ENCODE results near the gene TNRC18.
"Not testable (repeated sequence)": the region's sequence is repeated elsewhere in the genome, so short reads cannot be mapped to it uniquely, and the experiment has no call there.

The TNRC18 gene

DNA sequence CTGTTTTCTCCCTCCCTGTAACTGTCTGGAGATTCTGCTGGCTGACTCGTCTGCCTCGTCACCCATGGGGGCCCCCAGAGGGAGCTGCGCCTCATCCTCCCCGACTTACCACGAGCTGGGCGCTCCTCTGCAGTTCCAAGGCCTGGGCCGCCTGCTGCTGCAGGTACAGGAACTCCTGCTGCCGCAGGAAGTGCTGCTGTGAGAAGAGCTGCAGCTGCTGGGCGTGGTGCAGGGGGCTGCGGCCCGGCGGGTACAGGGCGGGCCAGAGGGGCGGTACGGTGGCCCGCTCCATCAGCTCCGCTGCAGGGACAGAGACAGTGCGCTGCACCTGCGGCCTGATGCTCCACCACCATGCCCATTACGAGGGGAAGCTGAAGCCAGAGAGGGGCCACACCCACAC lies 47.7 kb downstream of the TNRC18 start:
- peak; percentile 12 for DNase-seq (ENCODE audit: low spot score)

DNA sequence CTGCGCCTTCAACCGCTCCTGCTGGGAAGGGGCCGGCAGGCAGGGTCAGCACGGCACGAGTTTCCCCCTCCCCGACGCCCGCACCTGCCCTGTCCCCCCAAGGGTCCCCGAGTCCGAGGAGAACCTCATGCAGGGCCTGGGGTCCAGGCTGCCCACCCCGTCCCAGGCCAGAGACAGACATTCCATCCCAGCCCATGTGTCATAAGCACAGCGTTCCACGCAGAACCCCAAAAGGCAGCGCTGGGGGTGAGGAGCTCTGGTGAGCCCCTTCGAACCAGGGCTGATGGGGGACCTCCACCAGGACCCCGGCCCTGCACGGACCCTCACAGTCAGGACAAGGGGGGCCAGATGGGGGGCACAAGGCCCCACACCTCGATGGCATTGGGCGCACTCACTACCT lies 49.2 kb downstream of the TNRC18 start:
- no peak for DNase-seq (ENCODE audit: low spot score)

DNA sequence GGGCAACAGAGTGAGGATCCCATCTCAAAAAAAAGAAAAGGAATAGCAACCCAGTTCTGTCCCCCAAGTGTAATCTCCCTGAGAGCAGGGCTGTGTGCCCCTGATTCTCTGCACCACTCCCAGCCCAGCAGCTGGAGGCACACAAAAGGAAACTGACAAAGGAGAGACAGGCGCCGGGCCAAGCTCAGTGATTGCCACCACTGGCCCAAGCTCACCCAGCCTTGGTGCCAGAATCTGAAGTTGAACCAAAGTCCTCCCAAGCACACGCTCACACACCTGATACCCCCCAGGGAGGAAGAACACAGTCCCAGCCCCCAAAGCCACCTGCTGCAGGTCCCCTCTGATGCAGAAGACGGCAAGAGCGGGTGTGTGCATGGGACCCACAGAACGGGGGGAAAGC lies 50.3 kb downstream of the TNRC18 start:
- no peak for DNase-seq (ENCODE audit: low spot score)

DNA sequence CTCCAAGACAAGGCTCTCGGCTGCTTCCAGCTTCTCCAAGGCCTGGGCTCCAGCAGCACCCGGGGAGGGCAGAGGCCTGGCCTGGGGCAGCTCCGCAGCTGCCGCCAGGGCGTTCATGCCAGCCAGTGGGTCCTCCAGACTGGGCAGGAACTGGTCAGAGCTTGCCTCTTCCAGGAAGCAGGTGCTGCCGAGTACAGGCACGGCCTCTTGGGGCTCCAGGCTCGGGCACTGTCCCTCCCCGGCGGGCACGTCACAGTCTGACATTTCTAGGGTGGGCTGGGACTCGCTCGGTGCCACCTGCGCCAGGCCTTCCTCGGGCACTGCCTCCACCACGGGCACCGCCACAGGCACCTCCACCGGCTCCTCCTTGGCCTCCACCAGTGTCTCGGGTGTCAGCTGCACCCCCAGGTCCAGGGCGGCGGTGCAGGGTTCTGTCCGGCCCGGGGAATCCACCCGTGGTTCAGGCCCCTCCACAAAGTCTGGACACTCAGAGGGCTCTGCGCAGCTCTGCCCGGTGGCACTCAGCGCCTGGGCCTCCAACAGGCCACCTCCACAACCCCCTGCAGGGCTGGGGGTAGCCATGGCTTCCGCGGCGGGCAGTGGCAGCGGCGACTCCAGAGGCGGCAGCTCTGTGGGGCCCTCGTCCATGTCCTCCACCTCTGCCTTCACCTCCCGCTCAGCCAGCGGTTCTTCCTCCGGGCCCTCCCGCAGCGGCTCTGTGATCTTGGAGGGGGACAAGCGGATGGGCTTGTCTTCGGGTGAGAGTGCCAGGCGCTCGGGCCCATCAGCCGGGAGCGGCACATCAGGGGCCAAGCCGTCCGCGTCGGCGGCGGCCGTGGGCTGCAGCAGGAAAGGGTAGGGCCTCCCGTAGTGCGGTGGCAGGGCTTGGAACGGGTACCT lies 52.9 kb downstream of the TNRC18 start:
- DNase-seq (ENCODE audit: low spot score) = no peak

DNA sequence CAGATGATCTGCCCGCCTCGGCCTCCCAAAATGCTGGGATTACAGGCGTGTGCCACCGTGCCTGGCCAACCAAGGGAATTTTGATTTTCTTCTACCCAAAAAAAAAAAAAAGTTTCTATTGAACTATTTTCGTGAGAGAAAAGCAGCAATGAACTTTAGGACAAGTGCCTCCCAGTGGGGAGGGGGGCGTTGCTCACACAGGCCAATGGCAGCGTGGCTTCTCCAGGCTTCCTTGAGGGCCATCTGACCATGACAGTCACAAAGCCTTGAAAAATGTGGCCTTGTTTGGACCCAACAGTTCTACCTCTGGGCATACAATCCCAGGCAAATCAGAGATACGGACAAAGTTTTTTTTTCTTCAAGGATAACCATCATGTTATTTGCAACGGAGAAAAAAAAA lies 56.0 kb downstream of the TNRC18 start:
- DNase-seq (ENCODE audit: low spot score) = no peak

DNA sequence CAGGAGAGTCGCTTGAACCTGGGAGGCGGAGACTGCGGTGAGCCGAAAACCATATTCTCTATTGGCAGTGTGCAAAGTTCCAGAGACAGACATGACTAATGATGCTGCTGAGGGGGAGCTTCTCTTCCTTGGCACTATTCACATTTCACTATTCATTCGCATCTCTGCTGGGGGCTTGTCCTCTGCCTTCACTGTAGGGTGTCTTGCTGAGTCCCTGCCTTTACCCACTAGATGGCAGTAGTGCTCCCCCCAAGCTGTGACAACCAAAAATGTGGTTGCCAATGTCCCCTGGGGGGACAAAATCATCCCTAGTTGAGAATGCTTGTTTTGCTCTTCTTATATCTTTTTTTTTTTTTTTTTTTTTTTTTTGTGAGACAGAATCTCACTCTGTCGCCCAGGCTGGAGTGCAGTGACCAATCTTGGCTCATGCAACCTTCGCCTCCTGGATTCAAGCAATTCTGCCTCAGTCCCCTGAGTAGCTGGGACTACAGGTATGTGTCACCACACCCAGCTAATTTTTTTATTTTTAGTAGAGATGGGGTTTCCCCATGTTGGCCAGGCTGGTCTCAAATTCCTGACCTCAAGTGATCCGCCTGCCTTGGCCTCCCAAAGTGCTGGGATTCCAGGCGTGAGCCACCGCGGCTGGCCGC lies 57.5 kb downstream of the TNRC18 start:
- peak; percentile 68 for DNase-seq (ENCODE audit: low spot score)

DNA sequence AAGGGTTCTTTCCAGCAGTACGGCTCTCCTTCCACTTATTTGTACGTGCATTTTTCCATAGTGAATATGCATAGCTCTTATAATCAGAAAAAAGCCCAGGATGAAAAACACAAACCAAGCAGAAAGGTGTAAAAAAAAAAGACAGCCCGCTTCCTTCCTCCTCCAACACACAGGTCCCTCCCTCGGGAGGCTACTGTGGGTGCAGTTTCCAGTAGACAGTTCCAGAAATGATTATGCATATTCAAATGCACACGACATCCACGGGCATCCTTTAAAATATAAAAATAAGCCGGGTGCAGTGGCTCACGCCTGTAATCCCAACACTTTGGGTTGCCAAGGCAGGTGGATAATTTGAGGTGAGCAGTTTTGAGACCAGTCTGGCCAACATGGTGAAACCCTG lies 59.9 kb downstream of the TNRC18 start:
- DNase-seq (ENCODE audit: low spot score) = no peak

DNA sequence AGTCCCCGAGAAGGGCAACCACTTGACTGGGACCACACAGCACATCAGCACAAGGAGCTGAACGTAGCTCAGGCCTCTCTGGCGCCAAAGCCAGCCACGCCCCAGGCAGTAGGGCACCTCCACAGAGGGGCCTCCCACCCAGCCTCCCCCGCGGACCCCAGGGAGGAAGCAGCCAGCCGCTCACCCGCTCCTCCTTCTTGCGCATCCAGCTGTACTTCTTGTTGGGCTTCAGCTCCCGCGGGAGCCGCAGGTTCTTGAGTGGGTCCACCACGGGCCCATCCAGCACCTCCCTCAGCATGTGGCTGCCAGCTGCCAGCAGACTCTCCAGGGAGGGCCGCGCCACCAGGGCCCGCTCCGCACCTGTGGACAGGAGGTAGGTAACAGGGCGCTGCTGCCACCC lies 61.2 kb downstream of the TNRC18 start:
- DNase-seq (ENCODE audit: low spot score) = no peak

DNA sequence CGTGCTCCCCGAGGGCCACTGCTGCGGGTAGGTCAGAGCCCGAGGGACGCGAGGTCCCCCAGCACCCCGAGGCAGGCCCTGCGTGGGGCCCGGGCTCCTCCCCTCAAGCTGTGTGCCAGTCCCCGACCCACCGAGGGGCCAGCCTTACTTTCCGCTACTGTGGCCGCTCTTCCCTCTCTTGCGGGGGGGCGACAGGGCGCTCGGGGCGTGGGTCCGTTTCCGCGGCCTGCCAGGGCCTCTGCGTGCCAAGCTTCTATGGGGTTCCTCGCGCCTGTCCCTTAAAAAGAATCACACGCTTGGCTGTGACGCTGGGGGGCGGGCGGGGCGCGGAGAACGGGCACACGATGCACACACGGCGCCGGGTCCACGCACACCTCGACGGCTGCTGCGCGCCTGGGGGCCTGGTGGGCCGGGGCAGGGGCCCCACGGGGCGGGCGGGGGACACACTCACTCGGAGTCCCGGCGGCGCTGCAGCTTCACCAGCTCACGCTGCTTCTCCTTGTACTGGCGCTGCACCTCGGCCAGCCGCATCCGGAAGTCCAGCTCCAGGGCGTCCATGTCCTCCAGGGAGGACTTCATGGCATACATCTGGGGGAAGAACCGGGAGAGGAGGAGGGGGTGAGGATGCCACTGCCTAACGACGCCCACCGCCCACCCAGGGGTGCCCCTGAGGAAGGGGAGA lies 62.0 kb downstream of the TNRC18 start:
- DNase-seq (ENCODE audit: low spot score) = no peak

DNA sequence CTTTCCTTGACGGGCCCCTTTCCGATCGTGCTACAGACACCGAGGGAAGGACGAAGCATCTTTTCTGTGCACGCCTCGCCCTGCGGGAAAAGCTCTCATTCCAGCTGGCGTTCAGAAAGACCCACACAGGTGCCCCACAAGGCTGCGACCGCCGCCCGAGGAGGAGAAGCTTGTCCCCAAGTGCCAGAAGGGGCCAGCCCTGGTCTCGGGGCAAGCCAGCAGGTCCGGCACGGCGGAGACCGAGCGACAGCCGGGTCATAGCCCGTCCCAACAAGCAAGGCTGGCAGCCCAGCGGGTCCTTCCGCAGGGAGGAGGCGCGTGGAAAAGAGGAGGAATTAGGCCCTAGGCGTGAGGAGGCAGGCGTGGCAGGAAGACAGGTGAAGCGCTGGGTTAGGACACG lies 62.7 kb downstream of the TNRC18 start:
- no peak for DNase-seq (ENCODE audit: low spot score)

DNA sequence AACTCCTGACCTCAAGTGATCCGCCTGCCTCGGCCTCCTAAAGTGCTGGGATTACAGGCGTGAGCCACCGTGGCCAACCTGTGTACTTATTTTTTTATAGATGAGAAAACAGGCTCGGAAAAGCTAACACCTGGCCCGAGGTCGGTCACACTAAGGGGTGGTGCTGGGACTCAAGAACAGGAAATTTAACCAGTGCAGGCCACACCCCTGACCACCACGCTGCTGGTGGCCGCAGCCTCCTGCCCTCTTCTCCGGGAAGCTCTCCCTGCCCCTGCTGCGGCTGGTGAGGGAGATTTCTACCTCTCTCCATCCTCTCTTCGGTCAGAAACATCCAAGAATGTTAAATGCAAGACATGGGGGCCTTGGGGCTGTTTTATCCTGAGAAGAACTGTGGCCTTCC lies 63.2 kb downstream of the TNRC18 start:
- DNase-seq (ENCODE audit: low spot score) = no peak

DNA sequence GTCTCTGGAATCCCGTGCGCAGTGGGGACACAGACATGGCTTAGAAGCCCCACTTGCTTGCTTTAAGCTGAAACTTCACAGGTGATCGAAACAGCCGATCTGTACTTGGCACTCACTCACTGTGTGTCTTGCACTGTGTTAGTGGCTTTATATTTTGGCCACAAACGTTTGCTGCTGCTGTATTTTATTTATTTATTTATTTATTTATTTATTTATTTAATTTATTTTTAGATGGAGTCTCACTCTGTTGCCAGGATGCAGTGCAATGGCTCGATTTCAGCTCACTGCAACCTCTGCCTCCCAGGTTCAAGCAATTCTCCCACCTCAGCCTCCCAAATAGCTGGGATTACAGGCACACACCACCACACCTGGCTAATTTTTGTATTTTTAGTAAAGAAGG lies 63.6 kb downstream of the TNRC18 start:
- not testable (repeated sequence) for DNase-seq (ENCODE audit: low spot score)

DNA sequence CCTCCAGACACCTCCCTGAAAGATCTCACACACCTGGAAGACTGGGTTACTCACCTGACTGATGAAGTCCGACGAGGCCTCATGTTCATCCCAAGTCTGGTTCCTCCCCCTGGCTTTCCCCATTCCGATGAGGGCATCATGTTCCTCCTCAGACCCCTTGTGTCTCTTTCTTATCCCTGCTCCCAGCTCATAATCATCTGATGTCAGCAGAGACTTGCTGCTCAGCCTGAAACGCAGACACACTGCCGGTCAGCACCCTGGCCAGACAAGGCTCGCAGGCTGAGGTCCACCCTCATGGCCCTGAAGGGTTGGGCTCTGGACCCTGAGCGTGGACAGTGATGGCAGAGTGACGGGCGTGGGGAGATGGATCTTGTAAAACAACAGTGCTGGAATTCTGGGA lies 64.3 kb downstream of the TNRC18 start:
- DNase-seq (ENCODE audit: low spot score) = no peak

DNA sequence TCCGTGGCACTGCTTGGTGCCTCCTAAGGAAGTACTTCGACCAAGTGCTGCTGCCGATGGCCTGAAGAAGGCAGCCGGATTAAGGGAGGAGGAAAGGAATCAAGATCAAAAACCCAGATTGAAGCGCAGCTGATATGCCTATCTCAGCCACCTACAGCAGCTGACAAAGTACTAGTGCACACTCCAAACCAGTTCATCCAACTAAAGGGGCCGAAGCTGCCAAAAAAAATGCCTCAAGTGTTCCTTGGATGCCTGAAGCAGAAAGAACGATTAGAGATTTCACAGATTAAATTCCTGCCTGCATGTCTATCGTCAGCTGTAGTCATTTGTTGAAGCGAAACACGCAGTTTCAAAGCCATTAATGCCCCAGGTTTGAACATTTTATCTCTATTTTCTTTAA lies 65.7 kb downstream of the TNRC18 start:
- DNase-seq (ENCODE audit: low spot score) = no peak

DNA sequence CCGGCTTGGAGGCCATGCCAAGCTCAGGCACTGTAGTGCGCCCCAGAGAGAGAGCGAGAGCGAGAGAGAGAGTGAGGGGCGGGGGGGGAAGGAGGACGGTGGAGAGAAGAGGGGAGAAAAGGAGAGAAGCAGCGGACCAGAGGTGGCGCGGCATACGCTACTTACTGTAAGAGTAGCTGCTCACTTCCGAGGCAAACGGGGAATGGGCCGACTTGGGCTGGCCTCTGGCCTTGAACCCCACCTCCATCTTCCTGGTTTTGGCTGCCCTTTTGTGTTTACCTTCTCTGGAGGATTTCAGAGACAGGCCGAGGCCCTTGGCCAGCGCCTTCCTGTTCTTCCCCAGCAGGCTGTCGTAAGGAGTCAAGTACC lies 66.9 kb downstream of the TNRC18 start:
- no peak for DNase-seq (ENCODE audit: low spot score)

DNA sequence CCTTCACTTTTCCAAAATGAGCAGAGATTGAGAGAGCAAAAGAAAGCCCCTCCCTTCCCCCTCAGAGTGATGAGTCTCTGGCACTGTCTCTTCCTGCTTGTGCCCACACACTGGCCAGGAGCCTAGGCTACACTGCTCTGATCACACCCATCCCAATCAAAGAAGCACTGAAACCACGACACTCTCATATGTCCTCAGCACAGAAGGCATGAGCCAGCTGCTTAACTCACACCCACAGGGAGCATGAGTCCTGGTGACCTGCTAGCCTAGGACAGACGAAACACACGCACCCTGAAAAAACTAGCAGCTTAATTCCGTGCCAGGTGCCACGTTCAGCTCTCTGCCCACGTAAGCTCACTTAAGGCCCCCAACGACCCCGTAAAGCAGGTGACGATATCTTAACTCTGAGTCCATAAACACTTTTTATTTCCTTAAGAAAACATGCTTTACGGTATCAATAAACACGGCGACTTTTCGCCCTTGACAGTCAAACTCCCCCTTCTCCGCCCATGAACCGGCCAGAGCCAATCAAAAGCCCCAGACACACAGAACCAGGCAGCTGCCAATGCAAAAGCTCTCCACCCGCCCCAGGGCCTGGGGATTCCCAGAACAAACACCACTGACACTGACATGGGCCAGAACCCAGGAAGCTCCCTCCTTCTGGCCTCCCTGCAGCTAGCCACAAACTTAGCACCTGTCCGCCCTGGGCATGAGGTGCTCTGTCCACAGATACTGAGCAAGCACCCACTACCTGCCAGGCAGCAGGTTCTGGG lies 69.0 kb downstream of the TNRC18 start:
- no peak for DNase-seq (ENCODE audit: low spot score)

DNA sequence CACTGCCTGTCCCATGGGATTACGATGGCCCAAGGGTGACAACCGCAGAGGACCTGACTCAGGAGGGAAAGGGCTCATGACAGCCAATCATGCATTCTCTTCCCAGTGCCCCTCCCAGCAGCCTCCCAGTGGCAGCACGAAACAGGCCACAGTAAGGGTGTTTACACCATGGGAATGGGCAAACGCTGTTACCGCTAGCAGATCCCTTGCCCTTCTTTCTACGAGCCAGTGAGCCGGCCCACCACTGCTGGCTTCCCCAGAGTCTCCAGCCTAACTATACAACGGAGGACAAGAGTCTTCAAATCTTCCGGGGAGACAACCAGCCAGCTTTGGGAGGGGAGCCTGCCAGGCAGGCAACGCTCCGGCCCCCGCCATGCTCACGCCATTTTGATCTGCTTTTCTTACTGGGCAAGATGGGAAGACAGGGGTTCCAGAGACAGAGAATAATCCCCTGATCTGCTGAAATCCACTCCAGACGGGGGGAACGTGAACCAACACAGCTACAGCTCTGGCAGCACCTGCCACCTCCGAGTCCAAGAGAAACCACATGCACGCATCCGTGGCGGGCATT lies 71.1 kb downstream of the TNRC18 start:
- no peak for DNase-seq (ENCODE audit: low spot score)

DNA sequence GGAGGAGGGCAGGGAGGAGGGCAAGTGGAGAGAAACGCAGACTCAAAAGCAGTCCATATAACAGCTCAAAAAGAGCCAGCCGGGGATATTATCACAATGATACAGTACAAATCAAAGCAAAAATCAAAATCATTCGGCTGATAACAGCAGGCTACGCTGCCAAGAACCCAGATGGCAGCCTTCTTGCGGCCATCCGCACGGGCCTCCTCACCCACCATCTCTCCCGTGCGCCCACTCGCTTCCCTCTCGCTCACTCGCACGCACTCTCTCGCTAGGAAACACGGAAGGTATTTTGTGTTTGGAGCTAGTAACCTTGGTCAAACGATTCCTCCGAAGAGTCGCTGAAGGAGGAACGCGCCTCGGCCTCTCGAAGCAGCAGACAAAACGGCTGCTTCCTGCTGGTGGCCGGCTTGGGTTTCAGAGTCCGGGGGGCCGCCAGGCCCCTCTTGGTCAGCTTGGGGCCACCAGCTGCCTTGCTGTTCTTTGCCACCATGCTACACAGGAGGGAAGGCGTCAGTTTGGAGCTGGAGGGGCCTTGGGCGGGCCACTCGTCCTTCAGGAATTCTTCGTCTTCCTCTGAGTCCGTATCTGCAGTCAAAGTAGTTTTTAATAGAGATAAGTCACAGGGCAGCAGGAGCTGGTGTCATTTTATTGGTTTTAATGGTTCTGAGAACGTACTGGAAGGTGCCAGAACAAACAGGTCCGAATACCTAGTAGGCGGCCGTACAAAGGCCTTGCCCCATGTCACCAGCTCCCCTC lies 71.9 kb downstream of the TNRC18 start:
- no peak for DNase-seq (ENCODE audit: low spot score)

DNA sequence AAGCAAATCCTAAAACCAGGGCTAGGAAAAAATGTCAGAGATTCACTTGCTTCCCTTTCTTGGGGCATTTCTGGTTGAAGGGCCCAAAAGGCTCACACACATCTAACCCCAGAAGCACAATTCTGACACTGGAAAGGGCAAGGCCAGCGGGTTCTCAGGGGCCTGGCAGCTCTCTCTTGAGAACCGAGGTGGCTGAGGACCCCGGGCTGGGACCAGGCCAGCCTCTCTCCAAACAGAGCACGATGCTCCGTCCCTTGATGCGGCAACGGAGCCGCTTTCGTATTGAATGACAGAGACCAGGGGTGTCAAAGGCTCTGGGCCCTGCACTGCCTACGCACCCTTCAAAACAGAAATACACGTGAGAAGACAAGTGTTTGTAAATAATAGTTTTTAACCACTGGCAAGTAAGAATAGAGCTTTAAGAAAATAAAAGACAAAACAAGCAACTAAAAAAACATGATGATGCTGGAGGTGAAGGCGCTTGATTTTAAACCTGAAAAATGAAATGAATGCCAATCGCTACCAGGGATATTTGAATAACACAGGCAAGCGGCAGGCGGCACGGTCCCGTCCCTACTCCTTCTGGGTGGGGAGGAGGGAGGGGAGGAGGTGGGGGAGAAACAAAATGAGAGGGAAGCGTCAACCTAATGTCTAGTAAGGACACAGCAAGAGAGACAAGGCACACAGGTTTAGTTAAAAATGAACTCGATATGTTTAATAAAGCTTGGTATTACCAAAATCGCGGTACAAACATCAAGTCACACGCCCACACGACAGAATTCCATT lies 72.8 kb downstream of the TNRC18 start:
- DNase-seq (ENCODE audit: low spot score) = no peak

DNA sequence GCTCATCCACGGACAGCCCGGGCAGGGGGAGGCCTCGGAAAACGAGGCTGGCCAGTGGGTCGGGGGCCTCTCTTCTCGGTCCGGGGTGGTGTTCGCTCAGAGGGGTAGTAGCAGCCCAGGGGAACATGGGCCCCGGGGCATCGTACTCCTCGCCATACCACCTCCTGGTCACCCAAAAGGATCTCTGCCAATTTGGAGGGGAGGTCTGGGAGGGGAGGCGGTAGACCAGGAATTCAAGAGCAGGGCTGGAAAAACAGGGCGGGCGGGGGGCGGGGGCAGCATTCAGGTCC lies 73.5 kb downstream of the TNRC18 start:
- DNase-seq (ENCODE audit: low spot score) = no peak

Data from CD4-positive, alpha-beta T cell treated with Interleukin-6 at 100 ng/mL for 8 hours (primary cell).